NCI-H524 treated with DMSO at 0.1 percent for 48 hours (cell line): Measurements from ENCODE around the gene VTI1B.
"Not testable (repeated sequence)": the region's sequence is repeated elsewhere in the genome, so short reads cannot be mapped to it uniquely, and the experiment has no call there.

Experiments used
- DNase-seq: peaks from one replicate; lab custom pipeline; 2025; lab: John Stamatoyannopoulos, UW

VTI1B gene

DNA sequence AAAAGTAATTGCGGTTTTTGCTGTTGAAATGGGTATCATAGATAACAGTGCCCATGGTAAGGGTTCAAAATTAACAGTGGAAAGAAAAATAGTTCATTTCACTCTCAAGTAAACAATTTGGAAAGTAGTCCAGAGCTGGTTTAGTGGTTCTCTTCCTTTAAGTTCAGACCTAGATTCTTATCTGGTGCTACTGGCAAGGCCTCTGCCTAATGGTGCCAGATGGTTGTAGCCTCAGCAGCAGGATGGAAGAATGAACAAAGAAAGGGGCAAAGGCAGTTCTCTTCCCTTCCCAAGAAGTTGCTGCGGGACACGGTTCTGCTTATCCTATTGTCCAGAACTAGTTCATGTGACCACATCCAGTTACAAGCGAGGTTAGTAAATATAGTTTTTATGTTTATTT is 44.2 kb downstream of the VTI1B start:
- no peak for DNase-seq

DNA sequence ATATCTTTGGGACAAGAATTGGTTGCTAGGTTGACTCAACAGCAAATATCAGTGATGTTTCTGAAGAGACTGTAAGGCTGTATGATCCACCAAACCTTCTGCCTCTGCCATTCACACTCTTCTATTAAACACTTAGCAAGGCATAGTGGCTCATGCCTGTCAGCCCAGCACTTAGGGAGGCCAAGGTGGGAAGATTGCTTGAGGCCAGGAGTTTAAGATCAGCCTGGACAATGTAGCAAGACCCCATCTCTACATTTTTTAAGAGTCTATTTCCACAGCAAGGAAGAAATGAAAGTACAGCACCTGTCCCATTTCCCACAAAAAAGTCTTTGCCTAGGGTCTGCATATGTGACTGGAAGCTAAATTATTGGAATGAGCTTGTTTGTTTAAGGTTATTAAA is 46.9 kb downstream of the VTI1B start:
- DNase-seq = no peak

DNA sequence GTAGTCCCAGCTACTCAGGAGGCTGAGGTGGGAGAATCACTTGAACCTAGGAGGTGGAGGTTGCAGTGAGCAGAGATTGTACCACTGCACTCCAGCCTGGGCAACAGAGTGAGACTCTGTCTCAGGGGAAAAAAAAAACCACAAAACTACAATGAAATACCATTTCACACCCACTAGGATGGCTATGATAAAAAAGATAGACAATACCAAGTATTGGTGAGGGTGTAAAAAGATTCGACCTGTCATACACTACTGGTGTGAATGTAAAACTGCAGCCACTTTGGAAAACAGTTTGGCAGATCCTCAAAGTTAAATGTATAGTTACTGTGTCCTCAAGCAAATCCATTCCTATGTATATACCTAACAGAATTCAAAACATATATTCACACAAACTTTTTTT is 48.3 kb downstream of the VTI1B start:
- DNase-seq = not testable (repeated sequence)

DNA sequence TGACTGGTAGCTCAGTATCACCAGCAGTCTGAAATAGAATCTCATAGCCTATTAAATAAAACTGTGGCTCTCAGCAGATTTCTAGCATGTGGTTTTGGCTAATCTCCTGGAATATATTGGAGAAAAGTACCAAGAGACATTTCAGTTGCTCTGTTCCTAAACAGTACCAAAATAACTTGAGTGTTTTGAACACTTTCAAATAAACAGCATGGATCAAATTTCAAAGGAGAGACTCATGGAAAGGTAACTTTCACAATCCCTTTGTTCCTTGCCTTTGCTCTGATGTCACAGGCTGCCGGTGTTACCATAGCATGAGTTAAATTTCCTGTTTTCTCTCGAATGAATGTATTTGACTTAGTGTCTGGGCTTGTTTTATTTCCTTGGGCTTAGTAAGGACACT is 51.3 kb downstream of the VTI1B start:
- DNase-seq = no peak

DNA sequence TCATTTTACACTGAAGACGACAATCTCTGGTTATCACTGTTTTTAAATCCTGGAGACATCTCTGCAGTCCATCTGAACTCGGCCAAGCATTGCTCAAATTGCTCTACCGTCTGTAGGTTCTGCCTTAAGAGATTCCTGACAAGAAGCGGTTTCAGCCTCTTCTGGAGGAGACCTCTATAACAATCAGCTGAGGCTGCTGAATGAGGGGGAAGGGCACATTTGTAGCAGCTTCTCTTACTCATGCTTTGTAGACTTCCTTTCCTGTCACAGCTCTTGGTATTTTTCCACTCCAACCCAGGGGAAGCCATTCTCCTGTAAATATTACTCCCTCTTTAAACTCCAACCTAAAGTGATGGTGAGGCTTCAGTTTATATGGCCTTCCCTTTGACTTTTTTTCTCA is 51.8 kb downstream of the VTI1B start:
- DNase-seq = no peak

DNA sequence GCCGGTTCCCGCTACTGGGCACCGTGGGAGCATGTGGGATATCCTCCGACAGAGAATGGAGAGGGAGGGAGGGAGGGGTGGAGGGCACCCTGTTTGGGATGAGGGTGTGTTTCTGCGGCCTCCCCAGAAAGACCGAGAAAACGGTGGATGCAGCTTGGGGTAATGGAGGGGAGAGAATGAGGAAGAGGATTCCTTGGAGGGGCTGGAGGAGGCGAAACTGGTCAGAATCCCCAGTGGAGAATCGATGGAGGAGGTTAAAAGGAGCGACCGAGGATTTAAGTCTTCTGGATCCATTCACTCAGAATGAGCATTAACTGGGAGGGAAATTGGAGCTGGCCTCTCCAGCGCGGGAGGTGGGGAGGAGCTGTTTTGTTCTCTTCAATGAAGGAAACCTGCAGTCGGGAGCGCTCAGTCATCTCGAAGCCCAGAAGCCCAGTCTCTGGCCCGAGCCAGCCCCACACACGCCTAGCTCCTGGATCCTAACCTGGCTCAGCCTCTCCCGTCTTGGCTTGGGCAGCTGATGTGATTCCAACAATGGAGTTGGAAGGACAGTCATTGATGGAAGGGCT is 54.1 kb downstream of the VTI1B start:
- DNase-seq = no peak

DNA sequence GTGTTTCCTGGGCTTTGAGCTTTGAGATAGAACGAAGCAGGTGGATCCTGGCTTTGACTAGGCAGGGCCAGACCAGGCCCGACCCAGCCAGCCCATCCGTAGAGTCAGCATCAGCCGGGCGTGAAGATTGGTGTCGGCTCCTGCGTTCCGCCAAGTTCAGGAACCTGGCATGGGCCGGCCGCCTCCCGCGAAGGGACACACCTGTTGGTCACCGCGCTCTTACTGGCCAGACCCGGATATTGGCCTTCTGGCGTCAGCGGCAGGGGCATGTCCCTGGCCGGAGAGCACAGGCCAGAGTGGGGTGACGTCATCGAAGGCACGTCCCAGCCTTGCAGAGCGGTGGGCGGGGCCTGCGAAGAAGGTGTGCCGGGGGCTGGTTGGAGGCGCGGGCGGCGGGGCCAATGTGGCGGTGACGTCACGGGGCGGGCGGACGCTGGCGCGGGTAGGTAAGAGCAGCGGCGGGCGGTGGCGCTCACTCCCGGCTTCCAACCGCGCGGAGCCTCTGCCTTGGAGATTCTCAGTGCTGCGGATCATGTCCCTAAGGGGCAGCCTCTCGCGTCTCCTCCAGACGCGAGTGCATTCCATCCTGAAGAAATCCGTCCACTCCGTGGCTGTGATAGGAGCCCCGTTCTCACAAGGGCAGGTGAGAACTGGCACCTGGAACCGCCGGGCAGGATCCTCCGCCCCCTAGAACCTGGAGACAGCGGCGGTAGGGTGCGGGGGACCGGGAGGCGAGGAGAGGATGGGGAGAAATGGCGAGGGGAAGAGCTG is 54.8 kb downstream of the VTI1B start, which contains the start of gene ARG2:
Gene ARG2, plus strand, starts transcription at position 475 of the 771 bp plus-strand sequence. Its CDS starts 58 bp downstream, at position 533.
- DNase-seq = peak; percentile 92

DNA sequence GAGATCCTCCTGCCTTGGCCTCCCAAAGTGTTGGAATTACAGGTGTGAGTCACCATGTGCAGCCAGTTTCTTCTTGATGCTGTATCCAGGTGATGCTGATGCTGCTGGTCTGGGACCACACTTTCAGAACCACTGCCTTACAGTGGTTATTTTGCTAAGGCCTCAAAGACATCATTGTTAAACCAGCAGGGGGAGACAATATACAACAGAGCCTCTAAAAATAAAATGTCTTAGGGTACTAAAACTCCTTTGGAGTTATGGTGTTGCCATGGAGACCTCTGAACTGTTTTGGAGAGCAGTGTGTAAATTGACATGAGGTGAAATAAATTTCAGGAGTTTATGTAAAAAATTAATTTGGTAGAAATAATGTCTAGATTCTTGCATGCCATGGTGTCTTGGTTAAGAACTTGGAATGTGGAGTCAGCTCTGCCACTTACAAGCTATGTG is 55.8 kb downstream of the VTI1B start:
- DNase-seq = peak; percentile 43

DNA sequence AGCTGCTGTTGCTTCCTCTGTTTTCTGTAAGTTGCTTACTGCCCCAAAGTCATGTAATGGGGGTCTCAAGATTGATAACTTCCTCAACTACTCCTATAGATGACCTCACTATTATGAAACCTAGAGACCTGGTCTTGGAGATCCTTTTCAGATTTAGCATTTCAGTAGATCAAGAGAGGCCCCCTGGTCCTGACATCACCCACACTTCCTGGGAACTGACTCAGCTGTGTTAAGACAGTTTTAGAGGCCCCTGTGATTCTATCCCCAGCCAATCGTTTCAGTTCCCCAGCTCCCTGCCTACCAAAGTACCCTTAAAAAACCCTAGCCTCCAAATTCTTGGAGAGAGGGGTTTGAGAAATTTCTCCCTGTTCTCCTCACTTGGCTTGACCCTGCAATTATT is 63.9 kb downstream of the VTI1B start:
- DNase-seq = no peak

DNA sequence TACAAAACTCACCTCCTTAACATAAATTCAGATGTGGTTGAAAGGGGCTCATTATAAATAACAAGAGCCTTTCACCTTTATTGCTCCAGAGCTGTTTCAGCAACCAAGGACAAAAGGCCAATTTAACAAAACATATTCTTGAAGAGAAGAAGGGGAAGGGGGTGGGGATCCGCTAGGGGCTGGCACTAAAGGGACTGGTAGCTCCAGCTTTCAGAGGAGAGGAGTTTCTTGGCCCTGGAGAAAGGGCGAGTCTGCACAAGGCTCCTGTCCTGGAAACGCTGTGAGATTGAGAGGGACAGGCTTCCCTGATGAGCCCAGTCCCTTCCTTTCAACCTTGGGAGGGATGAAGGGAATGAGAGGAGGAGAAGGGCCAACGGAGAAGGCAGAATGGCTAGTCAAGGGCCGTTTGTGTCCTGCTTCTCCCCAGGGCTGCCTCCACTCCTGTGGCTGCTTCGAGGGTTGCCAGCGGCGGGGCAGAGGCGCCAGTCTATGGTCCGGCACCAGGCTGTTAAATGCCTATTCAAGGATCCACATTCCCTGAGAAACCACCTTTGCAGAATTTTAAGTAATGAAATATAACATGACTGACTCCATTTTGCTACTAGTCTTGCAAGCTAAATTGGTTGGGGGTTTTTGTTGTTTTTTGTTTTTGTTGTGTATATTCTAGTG is 64.7 kb downstream of the VTI1B start:
- DNase-seq = no peak

DNA sequence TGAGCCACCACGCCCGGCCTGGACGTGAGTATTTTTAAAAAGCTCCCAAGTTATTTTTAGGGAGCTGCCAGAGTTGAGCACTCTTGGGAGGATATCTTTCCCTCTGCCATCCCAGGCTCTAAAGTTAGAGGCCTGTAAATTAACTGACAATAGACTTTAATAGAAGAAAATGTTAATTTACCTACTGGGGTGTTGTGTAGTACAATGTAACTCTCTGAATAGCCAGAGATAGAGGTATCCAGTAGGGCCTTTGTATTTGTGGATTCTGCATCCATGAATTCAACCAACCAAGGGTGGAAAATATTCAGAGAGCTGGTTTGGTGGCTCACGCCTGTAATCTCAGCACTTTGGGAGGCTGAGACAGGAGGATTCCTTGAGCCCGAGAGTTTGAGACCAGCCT is 66.8 kb downstream of the VTI1B start:
- no peak for DNase-seq

DNA sequence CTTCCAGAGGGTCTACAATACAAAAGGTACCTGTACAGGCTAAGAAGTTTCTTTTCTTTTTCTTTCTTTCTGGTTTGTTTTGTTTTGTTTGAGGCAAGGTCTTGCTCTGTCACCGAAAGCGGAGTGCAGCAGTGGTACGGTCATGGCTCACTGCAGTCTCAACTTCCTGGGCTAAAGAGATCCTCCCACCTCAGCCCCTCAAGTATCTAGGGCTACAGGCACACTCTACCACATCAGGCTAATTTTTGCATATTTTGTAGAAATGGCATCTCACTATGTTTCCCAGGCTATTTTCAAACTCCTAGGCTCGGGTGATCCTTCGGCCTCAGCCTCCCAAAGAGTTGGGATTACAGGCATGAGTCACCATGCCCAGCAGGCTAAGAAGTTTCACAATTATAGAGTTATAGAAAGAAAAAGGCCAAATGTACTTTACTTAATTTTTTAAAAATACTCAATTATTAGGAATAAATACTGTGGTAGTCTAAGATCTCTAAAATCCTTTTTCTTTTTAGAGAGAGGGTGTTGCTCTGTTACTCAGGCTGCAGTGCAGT is 71.4 kb downstream of the VTI1B start:
- no peak for DNase-seq

DNA sequence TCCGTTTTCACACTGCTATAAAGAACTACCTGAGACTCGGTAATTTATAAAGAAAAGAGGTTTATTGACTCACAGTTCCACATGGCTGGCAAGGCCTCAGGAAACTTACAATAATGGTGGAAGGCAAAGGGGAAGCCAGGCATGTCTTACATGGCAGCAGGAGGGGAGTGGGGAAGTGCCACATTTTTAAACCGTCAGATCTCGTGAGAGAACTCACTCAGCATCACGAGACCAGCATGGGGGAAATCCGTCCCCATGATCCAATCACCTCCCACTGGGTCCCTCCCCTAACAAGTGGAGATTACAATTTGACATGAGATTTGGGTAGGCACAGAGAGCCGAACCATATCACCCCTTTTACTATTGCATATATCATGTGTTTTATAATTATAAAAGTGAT is 72.4 kb downstream of the VTI1B start:
- DNase-seq = no peak

DNA sequence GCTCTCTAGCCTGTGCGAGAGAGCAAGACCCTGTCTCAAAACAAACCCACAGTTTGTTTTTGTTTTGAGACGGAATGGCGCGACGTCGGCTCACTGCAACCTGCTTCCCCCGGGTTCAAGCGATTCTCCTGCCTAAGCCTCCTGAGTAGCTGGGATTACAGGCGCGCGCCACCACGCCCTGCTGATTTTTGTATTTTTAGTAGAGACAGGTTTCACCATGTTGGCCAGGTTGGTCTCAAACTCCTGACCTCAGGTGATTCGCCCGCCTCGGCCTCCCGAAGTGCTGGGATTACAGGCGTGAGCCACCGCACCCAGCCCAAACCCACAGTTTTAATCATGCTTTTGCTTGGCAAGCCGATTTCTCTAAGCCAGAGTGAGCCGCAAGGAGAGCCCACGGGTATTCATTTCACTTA is 73.9 kb downstream of the VTI1B start:
- DNase-seq = not testable (repeated sequence)

DNA sequence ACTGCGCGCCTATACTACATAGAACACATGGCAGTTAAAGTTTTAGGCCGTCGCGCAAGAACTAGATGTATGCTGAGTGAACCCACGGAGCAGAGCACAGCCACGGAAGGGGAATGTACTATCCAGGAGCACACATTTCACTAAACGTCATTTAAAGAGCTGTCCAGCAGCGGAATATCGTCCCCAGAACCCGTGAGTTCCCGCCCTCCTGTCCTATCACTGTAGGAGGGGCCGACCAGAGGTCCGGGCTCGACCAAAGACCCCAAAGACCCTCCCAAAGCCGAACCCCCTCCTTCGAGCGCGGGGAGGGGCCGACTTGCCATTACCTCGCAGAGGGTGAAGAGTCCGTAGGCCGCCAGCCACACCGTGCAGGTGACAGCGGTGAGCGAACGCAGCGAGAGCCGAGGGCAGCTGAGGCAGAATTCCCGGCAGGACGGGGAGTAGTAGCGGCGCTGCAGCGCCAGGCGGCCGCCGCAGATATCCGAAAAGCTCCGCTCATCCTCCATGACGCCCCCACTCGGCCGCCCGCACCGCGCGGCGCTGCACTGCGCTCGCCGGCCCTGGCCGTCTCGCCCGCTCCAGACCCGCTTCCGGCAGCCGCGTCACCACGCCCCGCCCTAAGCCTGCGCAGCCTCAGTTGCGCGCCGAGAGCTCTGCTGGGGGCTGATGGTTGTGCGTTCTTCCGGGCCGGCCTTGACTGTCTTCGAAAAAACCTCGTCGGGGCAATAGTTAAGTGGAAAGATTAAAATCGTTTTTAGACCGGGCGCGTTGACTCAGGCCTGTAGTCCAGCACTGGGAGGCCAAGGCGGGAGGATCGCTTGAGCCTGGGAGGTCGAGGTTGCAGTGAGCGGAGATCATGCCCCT is 74.5 kb downstream of the VTI1B start, which contains the start of gene PIGH:
Gene PIGH, minus strand, starts transcription at position 571 of the 864 bp plus-strand sequence. Its CDS starts 65 bp downstream, at position 506.
- peak; percentile 62 for DNase-seq
